DMS114 treated with DMSO at 0.1 percent for 48 hours (cell line): Measurements from ENCODE around the gene ADORA1.

Source experiments
- DNase-seq: peaks from one replicate; lab custom pipeline; 2025; ENCODE audit not compliant: unreplicated experiment; lab: John Stamatoyannopoulos, UW

The ADORA1 gene

DNA sequence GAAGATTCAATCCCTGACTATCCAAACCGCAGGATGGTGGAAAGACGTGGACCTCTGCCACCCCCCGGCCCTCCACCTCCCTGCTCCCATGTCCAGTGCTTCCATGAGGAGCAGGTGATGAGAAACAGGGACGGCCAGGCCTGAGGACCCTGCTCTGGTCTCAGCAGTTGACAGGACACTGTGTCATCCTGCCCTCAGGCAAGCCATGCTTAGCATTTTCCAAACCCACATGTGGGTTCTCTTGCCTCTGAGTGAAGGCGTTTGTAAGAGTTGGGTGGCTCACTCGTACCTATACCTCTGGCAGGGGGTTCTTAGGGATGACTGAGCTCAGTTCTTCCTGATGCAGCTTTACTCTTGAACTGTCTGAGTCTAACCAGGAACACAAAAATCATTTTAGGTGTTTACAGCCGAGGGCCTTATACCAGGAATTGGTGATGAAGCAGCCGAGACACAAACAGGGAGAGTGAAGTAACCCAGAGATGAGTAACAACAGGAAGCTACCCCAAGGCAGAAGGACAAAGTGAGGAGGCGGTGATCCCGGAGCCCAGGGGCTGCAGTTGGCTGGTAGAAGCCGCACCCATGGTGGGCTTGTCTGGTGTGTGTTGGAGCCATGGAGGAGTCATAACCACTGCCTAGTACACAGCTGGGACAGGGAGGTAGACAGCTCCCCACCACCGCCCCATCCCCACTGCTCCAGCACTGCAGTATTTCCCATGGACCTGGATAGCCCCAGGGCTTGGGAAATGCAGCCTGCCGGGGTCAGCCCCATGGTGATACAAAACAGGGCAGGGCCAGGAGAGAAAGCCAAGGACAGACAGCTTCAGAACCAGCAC, 26.7 kb downstream of the ADORA1 start:
- DNase-seq, result no peak

DNA sequence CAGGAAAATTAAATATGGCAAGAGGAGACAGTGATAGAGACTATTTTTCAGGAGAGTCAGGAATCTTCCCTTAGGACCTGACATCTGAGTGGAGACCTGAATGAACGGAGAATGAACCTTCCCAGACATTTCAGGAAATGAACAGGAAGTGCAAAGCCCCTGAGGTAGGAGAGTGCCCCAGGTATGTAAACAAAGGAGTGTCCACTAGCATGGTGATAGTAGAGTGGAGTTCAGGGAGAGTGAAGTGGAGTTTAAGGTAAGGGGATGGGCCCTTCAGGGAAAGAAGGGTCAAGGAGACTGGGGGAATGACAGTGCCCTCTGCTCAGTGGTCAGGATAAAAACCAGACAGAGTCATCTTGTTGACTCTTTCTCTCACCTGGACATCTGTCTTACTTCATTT, 28.8 kb downstream of the ADORA1 start:
- DNase-seq, result no peak

DNA sequence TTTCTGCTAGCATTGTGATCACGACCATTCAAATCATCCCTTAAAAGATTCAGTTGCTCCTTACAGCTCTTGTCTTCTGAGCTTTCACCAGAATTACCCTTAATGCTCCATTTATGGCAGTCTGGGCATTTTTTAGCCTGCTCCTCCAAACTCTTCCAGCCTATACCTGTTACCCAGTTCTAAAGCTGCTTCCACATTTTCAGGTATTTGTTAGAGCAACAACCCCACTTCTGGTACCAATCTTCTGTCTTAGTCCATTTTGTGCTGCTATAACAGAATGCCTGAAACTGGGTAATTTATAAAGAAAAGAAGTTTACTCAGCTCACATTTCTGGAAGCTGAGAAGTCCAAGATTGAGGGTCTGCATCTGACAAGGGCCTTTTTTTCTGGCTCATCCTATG, 30.9 kb downstream of the ADORA1 start:
- no peak for DNase-seq

DNA sequence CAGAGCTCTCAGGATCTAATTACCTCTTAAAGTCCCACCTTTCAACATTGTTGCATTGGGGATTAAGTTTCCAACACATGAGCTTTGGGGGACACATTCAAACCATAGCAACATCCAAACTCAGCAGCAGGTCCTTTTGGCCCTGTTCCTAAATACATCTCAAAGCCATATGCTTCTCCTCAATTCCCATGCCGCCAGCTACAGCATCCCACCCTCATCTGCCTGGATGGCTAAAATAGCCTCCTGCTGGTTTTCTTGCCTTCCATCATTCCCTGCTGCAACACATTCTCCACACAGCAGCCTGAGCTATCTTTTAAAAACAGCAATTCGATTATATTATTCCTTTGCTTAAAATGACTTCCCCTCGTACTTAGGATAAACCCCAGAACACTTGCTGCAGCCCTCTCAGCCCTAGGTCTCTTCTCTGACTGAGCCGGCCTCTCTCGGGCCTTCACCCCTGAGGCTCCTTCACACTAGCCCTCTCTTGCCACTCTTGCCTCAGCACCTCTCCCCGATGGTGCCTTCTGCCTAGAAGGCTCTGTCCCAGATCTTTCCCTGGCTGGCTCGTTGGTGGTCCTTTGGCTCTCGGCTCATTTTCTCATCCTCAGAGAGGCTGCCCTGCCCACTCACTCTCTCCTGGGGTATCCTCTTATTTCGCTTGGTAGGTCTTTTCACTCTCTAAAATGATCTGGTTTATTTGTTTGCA, 31.6 kb downstream of the ADORA1 start:
- DNase-seq, result no peak

DNA sequence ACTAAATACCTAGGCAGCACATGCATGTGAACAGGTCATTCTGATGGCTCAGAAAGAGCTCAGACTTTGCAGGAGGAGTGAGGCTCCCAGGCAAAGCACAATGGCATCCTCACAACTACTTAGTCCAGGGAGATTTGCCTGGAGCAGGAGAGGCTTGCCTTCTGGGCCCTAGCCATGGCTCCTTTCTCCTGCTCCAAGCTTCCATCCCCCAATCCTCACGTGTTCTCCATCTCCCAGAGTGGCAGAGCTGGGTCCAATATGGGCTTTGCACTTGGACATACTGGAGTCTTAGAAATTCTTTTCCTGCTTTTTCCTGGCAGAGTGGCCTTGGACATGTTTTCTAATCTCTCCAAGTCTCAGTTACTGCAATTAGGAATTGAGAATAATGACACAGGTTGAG, 32.3 kb downstream of the ADORA1 start:
- DNase-seq, result no peak

DNA sequence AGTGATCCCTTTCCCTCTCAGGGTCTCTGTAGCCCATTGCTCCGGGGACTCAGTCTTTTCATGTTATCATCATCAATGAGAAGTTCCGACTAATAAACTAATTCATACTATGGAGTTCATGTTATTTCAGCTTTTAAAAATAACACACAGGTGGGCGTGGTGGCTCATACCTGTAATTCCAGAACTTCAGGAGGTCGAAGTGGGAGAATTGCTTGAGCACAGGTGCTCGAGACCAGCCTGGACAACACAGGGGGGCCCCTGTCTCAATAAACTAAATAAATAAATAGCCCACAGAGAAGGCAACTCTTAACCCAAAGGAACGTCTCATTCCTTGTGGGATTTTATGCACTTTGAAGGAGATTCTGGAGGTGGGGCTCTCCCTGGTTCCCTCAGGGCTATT, 33.6 kb downstream of the ADORA1 start:
- DNase-seq, result no peak

DNA sequence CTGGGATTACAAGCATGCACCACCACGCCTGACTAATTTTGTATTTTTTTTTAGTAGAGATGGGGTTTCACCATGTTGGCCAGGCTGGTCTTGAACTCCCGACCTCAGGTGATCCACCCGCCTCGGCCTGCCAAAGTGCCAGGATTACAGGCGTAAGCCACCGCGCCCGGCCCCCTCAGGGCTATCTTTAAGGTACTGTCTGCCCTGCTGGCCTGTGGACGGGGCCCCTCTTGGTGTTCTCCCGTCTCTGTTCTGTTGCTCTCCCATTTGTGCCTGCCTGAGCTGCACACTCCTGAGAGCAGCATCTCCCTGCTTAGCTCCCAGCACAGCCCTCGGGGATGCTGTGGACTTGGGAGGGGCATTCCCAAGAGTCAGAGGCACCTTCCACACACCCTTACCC, 34.2 kb downstream of the ADORA1 start:
- DNase-seq, result no peak

DNA sequence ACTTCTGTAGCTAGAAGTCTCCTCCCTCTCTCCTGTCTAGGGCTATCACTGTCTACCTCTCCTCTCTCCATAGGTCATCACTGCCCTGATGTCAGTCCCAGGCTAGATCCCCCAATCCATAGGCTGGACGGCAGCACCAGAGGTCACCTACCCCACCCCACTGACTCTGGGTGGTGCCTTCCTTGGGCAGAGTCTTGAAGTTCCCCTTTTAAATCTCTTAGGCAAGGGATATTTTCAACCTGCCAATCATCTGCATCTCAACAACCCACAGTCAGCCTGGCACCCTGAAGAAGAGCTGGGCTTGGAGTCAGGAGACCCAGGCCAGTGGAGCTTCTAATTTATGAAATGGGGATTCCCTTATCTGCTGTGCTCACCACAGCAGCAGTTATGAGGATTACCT, 34.9 kb downstream of the ADORA1 start:
- no peak for DNase-seq

DNA sequence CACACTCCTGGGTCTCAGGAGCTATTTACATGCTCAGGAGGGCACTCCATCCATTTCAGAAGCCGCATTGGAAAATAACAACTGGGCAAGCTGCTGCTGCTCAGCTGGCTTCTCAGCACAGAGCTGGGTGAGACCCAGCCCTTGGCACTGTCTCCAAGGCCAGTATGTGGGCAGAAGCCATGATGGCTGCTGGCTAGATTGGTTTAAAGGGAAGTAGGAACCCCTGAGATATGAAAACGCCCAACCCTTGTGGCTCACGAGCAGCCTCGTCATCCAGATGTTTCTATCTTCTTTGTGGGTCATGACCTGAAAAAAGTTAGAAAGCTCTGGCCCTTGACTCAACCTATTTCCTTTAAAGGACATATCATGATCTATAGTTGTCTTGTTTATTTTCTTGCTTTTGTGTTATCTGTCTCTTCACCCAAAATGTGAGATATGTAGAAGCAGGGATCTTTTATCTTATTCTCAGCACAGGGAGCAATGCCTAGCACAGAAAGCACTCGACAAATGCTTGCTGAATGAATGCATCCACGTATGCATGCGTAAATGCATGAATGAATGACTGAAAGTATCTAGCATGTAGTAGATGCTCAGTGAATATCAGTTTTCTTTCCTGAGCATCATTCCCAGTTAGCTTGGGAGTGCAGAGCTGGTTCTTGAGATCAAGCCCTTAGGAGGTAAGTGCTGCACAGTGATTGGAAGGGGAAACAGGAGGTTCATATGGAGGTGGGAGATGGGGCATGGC, 36.5 kb downstream of the ADORA1 start:
- no peak for DNase-seq

DNA sequence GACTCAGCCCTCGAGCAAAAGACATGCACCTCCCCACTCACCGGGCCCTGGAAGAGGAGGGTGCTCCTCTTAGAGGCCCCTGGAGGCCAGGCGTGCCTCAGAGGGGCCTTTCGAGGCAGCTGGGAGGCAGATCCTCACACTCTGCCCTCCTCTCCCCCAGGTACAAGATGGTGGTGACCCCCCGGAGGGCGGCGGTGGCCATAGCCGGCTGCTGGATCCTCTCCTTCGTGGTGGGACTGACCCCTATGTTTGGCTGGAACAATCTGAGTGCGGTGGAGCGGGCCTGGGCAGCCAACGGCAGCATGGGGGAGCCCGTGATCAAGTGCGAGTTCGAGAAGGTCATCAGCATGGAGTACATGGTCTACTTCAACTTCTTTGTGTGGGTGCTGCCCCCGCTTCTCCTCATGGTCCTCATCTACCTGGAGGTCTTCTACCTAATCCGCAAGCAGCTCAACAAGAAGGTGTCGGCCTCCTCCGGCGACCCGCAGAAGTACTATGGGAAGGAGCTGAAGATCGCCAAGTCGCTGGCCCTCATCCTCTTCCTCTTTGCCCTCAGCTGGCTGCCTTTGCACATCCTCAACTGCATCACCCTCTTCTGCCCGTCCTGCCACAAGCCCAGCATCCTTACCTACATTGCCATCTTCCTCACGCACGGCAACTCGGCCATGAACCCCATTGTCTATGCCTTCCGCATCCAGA, 37.7 kb downstream of the ADORA1 start:
- no peak for DNase-seq

DNA sequence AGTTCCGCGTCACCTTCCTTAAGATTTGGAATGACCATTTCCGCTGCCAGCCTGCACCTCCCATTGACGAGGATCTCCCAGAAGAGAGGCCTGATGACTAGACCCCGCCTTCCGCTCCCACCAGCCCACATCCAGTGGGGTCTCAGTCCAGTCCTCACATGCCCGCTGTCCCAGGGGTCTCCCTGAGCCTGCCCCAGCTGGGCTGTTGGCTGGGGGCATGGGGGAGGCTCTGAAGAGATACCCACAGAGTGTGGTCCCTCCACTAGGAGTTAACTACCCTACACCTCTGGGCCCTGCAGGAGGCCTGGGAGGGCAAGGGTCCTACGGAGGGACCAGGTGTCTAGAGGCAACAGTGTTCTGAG, 38.3 kb downstream of the ADORA1 start:
- no peak for DNase-seq

DNA sequence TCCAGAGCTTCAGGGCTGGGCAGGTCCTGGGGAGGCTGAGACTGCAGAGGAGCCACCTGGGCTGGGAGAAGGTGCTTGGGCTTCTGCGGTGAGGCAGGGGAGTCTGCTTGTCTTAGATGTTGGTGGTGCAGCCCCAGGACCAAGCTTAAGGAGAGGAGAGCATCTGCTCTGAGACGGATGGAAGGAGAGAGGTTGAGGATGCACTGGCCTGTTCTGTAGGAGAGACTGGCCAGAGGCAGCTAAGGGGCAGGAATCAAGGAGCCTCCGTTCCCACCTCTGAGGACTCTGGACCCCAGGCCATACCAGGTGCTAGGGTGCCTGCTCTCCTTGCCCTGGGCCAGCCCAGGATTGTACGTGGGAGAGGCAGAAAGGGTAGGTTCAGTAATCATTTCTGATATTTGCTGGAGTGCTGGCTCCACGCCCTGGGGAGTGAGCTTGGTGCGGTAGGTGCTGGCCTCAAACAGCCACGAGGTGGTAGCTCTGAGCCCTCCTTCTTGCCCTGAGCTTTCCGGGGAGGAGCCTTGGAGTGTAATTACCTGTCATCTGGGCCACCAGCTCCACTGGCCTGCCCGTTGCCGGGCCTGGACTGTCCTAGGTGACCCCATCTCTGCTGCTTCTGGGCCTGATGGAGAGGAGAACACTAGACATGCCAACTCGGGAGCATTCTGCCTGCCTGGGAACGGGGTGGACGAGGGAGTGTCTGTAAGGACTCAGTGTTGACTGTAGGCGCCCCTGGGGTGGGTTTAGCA, 38.8 kb downstream of the ADORA1 start:
- no peak for DNase-seq

DNA sequence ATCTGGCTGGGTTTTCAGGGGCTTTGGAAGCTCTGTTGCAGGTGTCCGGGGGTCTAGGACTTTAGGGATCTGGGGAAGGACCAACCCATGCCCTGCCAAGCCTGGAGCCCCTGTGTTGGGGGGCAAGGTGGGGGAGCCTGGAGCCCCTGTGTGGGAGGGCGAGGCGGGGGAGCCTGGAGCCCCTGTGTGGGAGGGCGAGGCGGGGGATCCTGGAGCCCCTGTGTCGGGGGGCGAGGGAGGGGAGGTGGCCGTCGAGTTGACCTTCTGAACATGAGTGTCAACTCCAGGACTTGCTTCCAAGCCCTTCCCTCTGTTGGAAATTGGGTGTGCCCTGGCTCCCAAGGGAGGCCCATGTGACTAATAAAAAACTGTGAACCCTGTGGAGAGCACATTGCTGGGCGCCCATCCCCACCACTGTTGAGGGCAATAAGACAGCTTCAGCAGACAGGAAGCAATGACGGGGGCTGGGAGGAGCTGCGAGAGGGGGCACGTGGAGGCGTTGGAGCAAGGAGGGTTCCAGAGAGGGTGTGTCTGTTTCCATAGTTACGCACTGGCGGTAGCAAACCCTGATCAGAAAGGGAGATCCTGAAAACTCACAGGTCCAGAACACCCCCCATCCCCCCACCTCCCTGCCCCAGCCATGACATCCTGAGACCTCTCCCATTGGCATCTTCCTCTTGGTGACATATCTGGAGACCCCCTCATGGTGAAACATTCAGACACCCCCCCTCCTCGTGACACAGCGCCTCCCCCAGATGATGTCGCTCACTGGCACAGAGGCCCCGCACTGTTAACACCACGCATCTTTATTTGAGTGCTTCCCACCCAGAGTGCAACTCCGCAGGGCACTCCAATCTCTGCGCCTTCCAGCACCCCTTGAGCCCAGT, 39.7 kb downstream of the ADORA1 start:
- no peak for DNase-seq

DNA sequence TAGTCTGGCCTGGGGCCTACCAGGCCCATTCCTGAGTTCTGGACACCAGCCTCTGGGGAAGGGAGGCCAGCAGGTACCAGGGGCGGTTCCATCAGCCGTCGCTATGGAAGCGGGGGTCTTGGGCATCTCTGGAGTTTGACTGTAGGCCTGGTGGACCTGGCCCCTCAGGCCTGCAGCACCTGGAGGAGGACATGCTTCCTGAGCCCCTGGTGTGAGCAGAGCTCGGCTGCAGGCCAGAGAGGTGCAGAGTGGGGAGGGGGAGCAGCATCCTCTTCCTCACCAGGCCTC, 40.3 kb downstream of the ADORA1 start:
- DNase-seq, result no peak

DNA sequence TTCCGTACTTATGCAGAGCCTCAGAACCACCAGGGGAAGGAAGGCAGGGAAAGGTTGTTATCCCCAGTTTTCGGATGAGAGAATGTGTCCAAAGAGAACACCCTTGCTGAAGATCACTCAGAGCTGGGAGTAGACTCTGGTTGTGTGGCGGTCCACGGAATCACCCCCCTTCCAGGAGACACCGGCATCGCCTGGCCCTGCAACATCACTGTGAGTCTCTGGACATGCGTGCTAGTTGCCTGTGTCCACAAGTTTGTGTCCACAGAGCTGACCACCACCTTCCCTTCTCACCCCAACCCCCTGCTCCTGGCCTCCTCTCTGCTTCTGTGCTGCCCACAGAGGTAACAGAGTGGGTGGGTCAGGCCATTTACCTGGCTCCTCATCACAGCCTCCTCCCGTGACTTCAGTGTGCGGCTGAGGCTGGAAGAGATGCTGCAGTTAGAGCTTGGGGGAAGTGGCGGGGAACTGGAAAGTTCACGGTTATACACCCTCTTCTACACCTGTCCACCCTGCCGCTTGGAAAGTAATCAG, 40.8 kb downstream of the ADORA1 start:
- DNase-seq, result no peak

DNA sequence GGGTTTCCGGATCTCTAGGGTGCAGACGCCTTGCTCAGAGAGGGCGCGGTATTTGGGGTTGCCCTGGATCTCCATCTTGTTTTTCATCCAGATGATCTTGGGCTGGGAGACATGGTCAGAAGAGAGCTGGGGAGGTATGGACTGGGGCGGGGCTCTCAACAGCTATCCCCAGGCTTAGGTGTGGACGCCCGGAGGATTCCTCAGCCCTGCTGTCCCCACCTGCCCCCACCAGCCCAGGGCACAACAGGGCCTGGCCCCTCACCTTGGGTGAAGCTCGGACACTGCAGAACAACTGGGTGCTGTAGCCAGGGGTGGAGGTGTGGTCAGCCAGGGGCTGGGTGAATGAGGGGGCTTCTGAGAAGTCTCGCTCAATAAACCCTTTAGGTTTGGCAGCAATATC, 41.5 kb downstream of the ADORA1 start:
- no peak for DNase-seq

DNA sequence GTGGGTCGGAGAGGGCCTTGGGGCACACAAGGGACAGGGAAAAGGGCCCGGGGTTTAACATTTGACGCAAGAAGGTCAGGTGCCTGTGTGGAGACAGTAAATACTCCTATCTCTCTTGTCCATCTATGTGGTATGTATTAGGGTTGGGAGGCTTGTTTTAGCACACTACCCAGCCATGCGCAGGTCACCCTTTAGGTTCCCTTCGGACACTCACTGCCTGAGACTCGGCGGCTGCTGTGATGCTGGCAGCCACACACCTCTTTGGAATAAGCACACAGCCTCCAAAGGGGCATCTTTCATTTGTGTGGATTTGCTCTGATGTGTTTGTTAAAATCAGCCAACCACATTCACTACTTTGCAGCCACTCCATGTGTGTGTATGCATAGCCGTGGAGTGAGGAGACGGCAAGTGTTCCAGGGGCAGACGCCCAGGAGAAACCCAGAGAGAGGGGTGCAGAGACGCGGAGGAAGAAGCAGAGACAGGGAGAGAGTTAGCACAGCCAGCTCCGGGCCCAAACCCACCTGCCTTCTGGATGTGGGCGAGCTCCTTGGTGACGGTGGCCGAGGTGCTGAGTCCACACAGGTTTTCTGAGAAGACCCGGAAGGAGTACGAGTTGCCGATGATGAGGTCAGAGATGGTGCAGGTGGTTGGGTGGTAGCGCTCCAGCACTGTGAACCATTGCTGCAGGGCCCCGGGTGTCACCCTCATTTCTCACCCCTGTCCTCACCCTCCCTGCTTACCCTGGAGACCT, 42.4 kb downstream of the ADORA1 start:
- no peak for DNase-seq

DNA sequence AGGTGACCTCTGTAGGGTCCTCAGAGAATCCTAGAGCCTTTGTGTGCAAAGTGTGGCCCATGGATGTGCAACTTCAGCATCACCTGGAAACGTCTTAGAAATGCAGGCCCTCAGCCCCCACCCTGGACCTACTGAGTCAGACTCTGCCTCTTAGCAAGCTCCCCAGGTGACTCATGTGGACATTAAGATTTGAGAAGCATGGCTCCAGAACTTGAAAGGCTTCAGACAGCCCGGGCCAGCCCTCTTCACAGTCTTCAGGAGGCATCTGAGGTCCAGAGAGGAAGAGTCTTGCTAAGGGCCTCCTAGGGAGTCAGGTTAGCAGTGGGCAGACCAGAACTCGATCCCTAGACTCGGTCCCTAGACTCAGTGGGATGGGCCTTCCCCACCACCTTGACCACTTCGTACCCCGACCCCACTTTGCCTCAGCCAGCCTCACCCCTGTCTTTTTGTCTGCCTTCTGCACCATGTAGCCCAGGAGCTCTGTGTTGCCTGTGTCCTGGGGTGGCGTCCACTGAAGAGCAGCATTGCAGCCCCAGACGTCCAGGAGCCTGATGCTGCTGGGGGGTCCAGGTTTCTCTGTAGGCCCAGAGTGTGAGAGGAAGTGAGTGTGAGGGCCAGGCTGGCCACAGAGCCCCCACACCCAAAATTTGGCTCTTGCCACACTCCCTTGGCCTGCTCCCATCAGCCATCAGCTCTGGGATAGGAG, 43.3 kb downstream of the ADORA1 start:
- no peak for DNase-seq
